GM15510 (cell line): ENCODE measurements around the gene TMEM45A.

ENCODE experiments used
- POLR2A ChIP-seq: IDR thresholded peaks from 3 replicates; pipeline ENCODE4 v1.6.1; 2011; ENCODE audit warnings: borderline replicate concordance; ENCODE audit not compliant: insufficient read length; ENCODE audit errors: extremely low read depth

TMEM45A gene

GRCh38 chr3:100609963-100610362 is 117.5 kb downstream of the TMEM45A start:
- TF ChIP-seq POLR2A = no peak

DNA sequence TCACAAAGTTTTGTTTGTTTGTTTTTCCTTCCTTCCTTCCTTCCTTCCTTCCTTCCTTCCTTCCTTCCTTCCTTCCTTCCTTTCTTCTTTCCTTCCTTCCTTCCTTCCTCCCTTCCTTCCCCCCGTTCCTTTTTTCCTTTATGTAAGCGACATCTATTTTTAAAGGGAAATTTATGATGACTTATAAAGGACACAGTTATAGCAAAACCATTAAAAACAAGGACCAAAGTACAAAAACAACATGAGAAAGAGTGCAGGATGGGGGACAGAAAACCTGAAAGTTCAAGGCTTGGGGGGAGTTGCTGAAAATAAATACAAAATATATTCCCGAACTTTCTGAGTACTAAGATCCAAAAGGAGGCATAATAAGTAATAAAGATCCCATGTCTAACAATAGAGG is 118.8 kb downstream of the TMEM45A start:
- no peak for TF ChIP-seq POLR2A

- TF ChIP-seq POLR2A = no peak
Measured at GRCh38 chr3:100613721-100614390, 121.4 kb downstream of the TMEM45A start.

- TF ChIP-seq POLR2A = no peak
Measured at GRCh38 chr3:100614941-100615340, 122.5 kb downstream of the TMEM45A start.

DNA sequence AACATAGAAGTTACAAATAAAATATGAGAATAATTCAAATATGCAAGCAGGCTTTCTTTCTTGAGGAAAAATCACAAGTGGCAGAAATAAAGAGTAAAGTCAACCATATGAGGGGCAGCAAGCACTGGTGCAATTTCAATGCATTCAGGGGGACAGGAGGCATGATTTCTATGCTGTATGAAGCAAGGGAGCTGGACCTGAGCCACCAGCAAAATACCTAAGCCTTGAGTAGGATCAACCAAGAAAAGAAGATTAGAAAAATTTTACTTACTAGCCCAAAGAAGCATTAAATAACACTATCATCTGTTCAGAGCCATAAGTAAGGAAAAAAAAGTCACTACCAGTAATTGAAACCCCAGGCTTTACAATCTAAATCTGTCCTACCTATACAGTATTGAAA is 123.3 kb downstream of the TMEM45A start:
- TF ChIP-seq POLR2A = no peak

GRCh38 chr3:100621251-100621650 is 128.8 kb downstream of the TMEM45A start:
- TF ChIP-seq POLR2A = no peak
